ENCODE results near the gene FGFR4.

GRCh38 chr5:177098470-177099141 lies 11.9 kb downstream of the FGFR4 start:
- TF ChIP-seq CTCF (IDR thresholded peaks at IDR 0.05) = no peak
- no peak for TF ChIP-seq EZH2 (IDR thresholded peaks at IDR 0.05; ENCODE audit: borderline replicate concordance, insufficient read depth, low read depth, low read length, poor library complexity, severe bottlenecking)

Measured in B cell (primary cell).